Osteoblast (primary cell): ENCODE results near the gene MEGF9. TPM values are rescaled to one million over a fixed set of nuclear protein-coding genes. Genes with fewer than 3 reads are reported as not detected.
"Not testable (repeated sequence)": the region's sequence is repeated elsewhere in the genome, so short reads cannot be mapped to it uniquely, and the experiment has no call there.

Source experiments
- DNase-seq: peaks from one replicate; pipeline ENCODE4 v3.0.0; 2011; ENCODE audit warnings: low spot score, mixed read lengths; ENCODE audit not compliant: insufficient read length; ENCODE audit errors: missing footprints
- H2AFZ ChIP-seq: 2 replicates; pipeline ENCODE4 v1.6.0; 2011; ENCODE audit warnings: mild to moderate bottlenecking, low read length
- H3K27ac ChIP-seq: 2 replicates; pipeline ENCODE4 v1.5.1; 2011; ENCODE audit warnings: mild to moderate bottlenecking, low read depth, low read length, moderate library complexity
- H3K27me3 ChIP-seq: 2 replicates; pipeline ENCODE4 v1.6.0; 2012; ENCODE audit warnings: mild to moderate bottlenecking, control low read depth, inconsistent platforms, low read length, moderate library complexity; ENCODE audit not compliant: insufficient read depth
- H3K36me3 ChIP-seq: 2 replicates; pipeline ENCODE4 v1.5.1; 2011; ENCODE audit warnings: mild to moderate bottlenecking, low read length, control low read depth, moderate library complexity; ENCODE audit not compliant: insufficient read depth
- H3K4me1 ChIP-seq: 2 replicates; pipeline ENCODE4 v1.5.1; 2011; ENCODE audit warnings: mild to moderate bottlenecking, low read length, control low read depth, moderate library complexity; ENCODE audit not compliant: insufficient read depth
- H3K4me2 ChIP-seq: 2 replicates; pipeline ENCODE4 v1.6.0; 2011; ENCODE audit warnings: mild to moderate bottlenecking, low read length; ENCODE audit not compliant: insufficient read depth
- H3K4me3 ChIP-seq: fragments of 200-600 bp; sonication (generic); 3 replicates; pipeline ENCODE4 v1.5.1; 2012; ENCODE audit warnings: mild to moderate bottlenecking, low read length, inconsistent platforms; ENCODE audit not compliant: insufficient read depth
- H3K79me2 ChIP-seq: 2 replicates; pipeline ENCODE4 v1.6.0; 2012; ENCODE audit warnings: mild to moderate bottlenecking, low read length, control low read depth, inconsistent platforms; ENCODE audit not compliant: insufficient read depth
- H3K9me3 ChIP-seq: 2 replicates; pipeline ENCODE4 v1.5.1; 2011; ENCODE audit warnings: low read depth, low read length, control low read depth
- H4K20me1 ChIP-seq: 2 replicates; pipeline ENCODE4 v1.6.0; 2012; ENCODE audit warnings: mild to moderate bottlenecking, low read length, control low read depth; ENCODE audit not compliant: insufficient read depth
- CTCF ChIP-seq: IDR thresholded peaks from 2 replicates; pipeline ENCODE4 v1.5.1; 2011; ENCODE audit warnings: mild to moderate bottlenecking, low read depth, low read length, moderate library complexity; ENCODE audit errors: extremely low read depth
- total RNA-seq: library from RNA; depleted of rRNA; stranded (reverse); fragments of >200 nt; gene quantifications from 2 replicates; pipeline ENCODE4 v1.2.3, GENCODE V29; 2012

MEGF9 gene
- total RNA-seq, 1 donor: 10.9 TPM

- no peak for TF ChIP-seq CTCF
- Histone ChIP-seq H3K27me3 (no peaks in the 10 kb centered on the region), H4K20me1 (no peaks in the 10 kb centered on the region), H2AFZ (no peak overlapping the region), H3K27ac (no peak overlapping the region), H3K4me1 (no peaks in the 10 kb centered on the region), H3K36me3 (no peaks in the 10 kb centered on the region), H3K79me2 (no peaks in the 10 kb centered on the region), H3K4me3 (no peak overlapping the region), H3K4me2 (no peak overlapping the region), H3K9me3 (no peaks in the 10 kb centered on the region)
- DNase-seq: no peak
These were observed 36.2 kb upstream of the MEGF9 start for GRCh38 chr9:120750421-120750820.

DNA sequence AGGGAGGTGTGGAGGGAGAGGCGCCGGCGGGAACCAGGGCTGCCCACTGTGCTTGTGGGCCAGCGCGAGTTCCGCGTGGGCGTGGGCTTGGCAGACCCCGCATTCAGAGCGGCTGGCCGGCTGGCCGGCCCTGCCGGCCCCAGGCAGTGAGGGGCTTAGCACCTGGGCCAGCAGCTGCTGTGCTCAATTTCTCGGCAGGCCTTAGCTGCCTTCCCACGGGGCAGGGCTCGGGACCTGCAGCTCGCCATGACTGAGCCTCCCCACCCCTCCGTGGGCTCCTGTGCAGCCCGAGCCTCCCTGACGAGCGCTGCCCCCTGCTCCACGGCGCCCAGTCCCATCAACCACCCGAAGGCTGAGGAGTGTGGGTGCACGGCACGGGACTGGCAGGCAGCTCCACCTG, 32.1 kb upstream of the MEGF9 start:
- H4K20me1 ChIP-seq, H3K79me2 ChIP-seq, H3K27me3 ChIP-seq, DNase-seq, H3K36me3 ChIP-seq, H3K27ac ChIP-seq, H2AFZ ChIP-seq, H3K4me3 ChIP-seq, H3K4me2 ChIP-seq, H3K9me3 ChIP-seq, H3K4me1 ChIP-seq: not testable (repeated sequence)

- no peaks in the 10 kb centered on the region for H3K4me1 ChIP-seq
- DNase-seq: no peak
- no peak overlapping the region for H3K27ac ChIP-seq
- H3K79me2 ChIP-seq: no peaks in the 10 kb centered on the region
- H3K27me3 ChIP-seq: no peaks in the 10 kb centered on the region
- H3K4me2 ChIP-seq: no peak overlapping the region
- TF ChIP-seq CTCF: no peak
- H2AFZ ChIP-seq: no peak overlapping the region
- H3K9me3 ChIP-seq: no peaks in the 10 kb centered on the region
- H4K20me1 ChIP-seq: no peaks in the 10 kb centered on the region
- H3K4me3 ChIP-seq: no peak overlapping the region
- H3K36me3 ChIP-seq: no peaks in the 10 kb centered on the region
These were observed 31.0 kb upstream of the MEGF9 start for GRCh38 chr9:120745278-120745677.

DNA sequence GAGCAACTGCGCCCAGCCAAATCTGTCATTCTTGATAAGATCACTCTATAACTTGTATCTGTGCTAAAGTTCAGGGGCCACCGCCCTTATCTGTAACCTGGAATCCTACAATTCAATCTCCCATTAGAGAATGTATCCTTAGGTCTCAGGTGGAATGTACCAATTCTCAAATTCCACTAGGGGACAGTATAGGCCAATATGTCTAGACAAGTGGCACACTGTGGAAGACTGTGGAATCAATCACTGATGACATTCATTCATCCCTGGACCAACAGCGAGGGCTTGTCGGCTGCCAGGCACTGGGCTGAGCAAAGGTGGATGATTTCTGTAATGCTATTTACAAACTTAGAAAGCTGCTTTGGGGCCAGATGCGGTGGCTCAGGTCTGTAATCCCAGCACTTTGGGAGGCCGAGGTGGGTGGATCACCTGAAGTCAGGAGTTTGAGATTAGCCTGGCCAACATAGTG, 28.7 kb upstream of the MEGF9 start:
- Histone ChIP-seq H3K4me3 (no peak overlapping the region), H3K79me2 (no peaks in the 10 kb centered on the region), H3K36me3 (no peaks in the 10 kb centered on the region), H4K20me1 (no peaks in the 10 kb centered on the region), H3K27ac (no peak overlapping the region), H3K27me3 (no peaks in the 10 kb centered on the region), H3K9me3 (no peaks in the 10 kb centered on the region), H2AFZ (no peak overlapping the region), H3K4me2 (no peak overlapping the region), H3K4me1 (no peaks in the 10 kb centered on the region)
- peak; percentile 89 for DNase-seq
- peak; percentile 74 for TF ChIP-seq CTCF
